Measurements from ENCODE around the gene PTPRN2.

Gene PTPRN2

GRCh38 chr7:158247758-158248487, 339.7 kb downstream of the PTPRN2 start:
- Histone ChIP-seq H3K36me3 (ENCODE audit: control insufficient read depth, insufficient read depth, low read length) (no peaks in the 10 kb centered on the region), H2AFZ (no peak overlapping the region), H3K4me1 (no peaks in the 10 kb centered on the region), H3K27ac (no peak overlapping the region), H3K4me2 (ENCODE audit: low read length) (no peak overlapping the region), H3K4me3 (ENCODE audit: low read depth, low read length) (no peak overlapping the region), H3K9ac (no peak overlapping the region), H3K79me2 (no peaks in the 10 kb centered on the region), H3K9me3 (ENCODE audit: control insufficient read depth, low read length) (no peaks in the 10 kb centered on the region), H3K27me3 (ENCODE audit: control insufficient read depth, insufficient read depth, low read length) (no peaks in the 10 kb centered on the region)
- TF ChIP-seq CTCF (IDR thresholded peaks at IDR 0.05) = no peak

GRCh38 chr7:158246960-158247673, 340.5 kb downstream of the PTPRN2 start:
- no peaks in the 10 kb centered on the region for H3K36me3 ChIP-seq (ENCODE audit: control insufficient read depth, insufficient read depth, low read length)
- H3K4me1 ChIP-seq = no peaks in the 10 kb centered on the region
- no peaks in the 10 kb centered on the region for H3K27me3 ChIP-seq (ENCODE audit: control insufficient read depth, insufficient read depth, low read length)
- no peak overlapping the region for H3K4me3 ChIP-seq (ENCODE audit: low read depth, low read length)
- no peak overlapping the region for H3K27ac ChIP-seq
- no peak for TF ChIP-seq CTCF (IDR thresholded peaks at IDR 0.05)
- no peaks in the 10 kb centered on the region for H3K9me3 ChIP-seq (ENCODE audit: control insufficient read depth, low read length)
- H3K79me2 ChIP-seq = no peaks in the 10 kb centered on the region
- H3K4me2 ChIP-seq (ENCODE audit: low read length) = no peak overlapping the region
- no peak overlapping the region for H3K9ac ChIP-seq
- no peak overlapping the region for H2AFZ ChIP-seq

GRCh38 chr7:158246272-158246959, 341.2 kb downstream of the PTPRN2 start:
- Histone ChIP-seq H3K79me2 (no peaks in the 10 kb centered on the region), H3K9me3 (ENCODE audit: control insufficient read depth, low read length) (no peaks in the 10 kb centered on the region), H3K27ac (no peak overlapping the region), H3K4me1 (no peaks in the 10 kb centered on the region), H3K27me3 (ENCODE audit: control insufficient read depth, insufficient read depth, low read length) (no peaks in the 10 kb centered on the region), H3K4me2 (ENCODE audit: low read length) (no peak overlapping the region), H3K36me3 (ENCODE audit: control insufficient read depth, insufficient read depth, low read length) (no peaks in the 10 kb centered on the region), H3K9ac (no peak overlapping the region), H2AFZ (no peak overlapping the region), H3K4me3 (ENCODE audit: low read depth, low read length) (no peak overlapping the region)
- TF ChIP-seq CTCF (IDR thresholded peaks at IDR 0.05) = no peak

GRCh38 chr7:158245724-158246041, 341.9 kb downstream of the PTPRN2 start:
- no peaks in the 10 kb centered on the region for H3K79me2 ChIP-seq
- no peak overlapping the region for H3K9ac ChIP-seq
- no peak overlapping the region for H3K4me3 ChIP-seq (ENCODE audit: low read depth, low read length)
- H2AFZ ChIP-seq = no peak overlapping the region
- no peaks in the 10 kb centered on the region for H3K36me3 ChIP-seq (ENCODE audit: control insufficient read depth, insufficient read depth, low read length)
- H3K4me2 ChIP-seq (ENCODE audit: low read length) = no peak overlapping the region
- H3K27ac ChIP-seq = no peak overlapping the region
- no peaks in the 10 kb centered on the region for H3K27me3 ChIP-seq (ENCODE audit: control insufficient read depth, insufficient read depth, low read length)
- TF ChIP-seq CTCF (IDR thresholded peaks at IDR 0.05) = no peak
- H3K4me1 ChIP-seq = no peaks in the 10 kb centered on the region
- no peaks in the 10 kb centered on the region for H3K9me3 ChIP-seq (ENCODE audit: control insufficient read depth, low read length)

Measured in parathyroid adenoma (tissue), 2 donors.